ENCODE data around the gene NPTXR. TPM values are rescaled to one million over a fixed set of nuclear protein-coding genes. Genes with fewer than 3 reads are reported as not detected.

Gene NPTXR
- total and polyA plus RNA-seq, 4 donors = 0.05 to 0.45 (median 0.16) TPM

GRCh38 chr22:38871360-38872171 is 27.7 kb upstream of the NPTXR start (continued):
- no peak for TF ChIP-seq RXRA (IDR thresholded peaks at IDR 0.05)
- TF ChIP-seq SP1 (IDR thresholded peaks at IDR 0.05) = no peak

- peak overlapping the region; percentile 43 to 59 for H3K27ac ChIP-seq (ENCODE audit: low read depth in 1 of 2, low read length in 2 of 2)
- peaks cover 2 to 12% (median 5%) of the 10 kb centered on the region in 4 donors for H3K4me1 ChIP-seq (ENCODE audit: control insufficient read depth in 4 of 4, insufficient read depth in 4 of 4, low read length in 3 of 4)
- H3K36me3 ChIP-seq (ENCODE audit: control insufficient read depth in 4 of 4, insufficient read depth in 3 of 4, low read depth in 1 of 4, low read length in 3 of 4) = peaks cover 0 to 7% (median 0%) of the 10 kb centered on the region in 4 donors
- 35% methylated on average over 2 of the region's 2 CpGs for WGBS
- no peaks in the 10 kb centered on the region for H3K9me3 ChIP-seq (ENCODE audit: control insufficient read depth in 4 of 4, low read length in 3 of 4)
- DNase-seq (ENCODE audit: low spot score) = no peak
- H3K27me3 ChIP-seq (ENCODE audit: control insufficient read depth in 4 of 4, insufficient read depth in 4 of 4, low read length in 3 of 4) = no peaks in the 10 kb centered on the region
- H3K9ac ChIP-seq (ENCODE audit: low read depth in 1 of 2, low read length in 2 of 2) = no peak overlapping the region
- TF ChIP-seq RXRA (IDR thresholded peaks at IDR 0.05) = no peak
- no peak for TF ChIP-seq REST (IDR thresholded peaks at IDR 0.05)
- no peak for TF ChIP-seq SP1 (IDR thresholded peaks at IDR 0.05)
- no peak for TF ChIP-seq HNF4A (conservative IDR thresholded peaks at IDR 0.05)
- TF ChIP-seq GABPA (IDR thresholded peaks at IDR 0.05 in 1 of 2, conservative IDR thresholded peaks at IDR 0.05 in 1 of 2) = no peak
- TF ChIP-seq ZBTB33 (IDR thresholded peaks at IDR 0.05) = no peak
- TF ChIP-seq ATF3 (IDR thresholded peaks at IDR 0.05) = no peak
- TF ChIP-seq FOXA2 (IDR thresholded peaks at IDR 0.05) = no peak
- TF ChIP-seq RAD21 (IDR thresholded peaks at IDR 0.05) = no peak
- peak overlapping the region in 1 of 3 donors; percentile 82 for H3K4me3 ChIP-seq (ENCODE audit: low read depth in 1 of 3, low read length in 3 of 3)
Measured at GRCh38 chr22:38870791-38871359, 27.0 kb upstream of the NPTXR start.

- WGBS = 17% methylated on average over 12 of the region's 12 CpGs
- Histone ChIP-seq H3K36me3 (ENCODE audit: control insufficient read depth in 4 of 4, insufficient read depth in 3 of 4, low read depth in 1 of 4, low read length in 3 of 4) (peaks cover 0 to 7% (median 0%) of the 10 kb centered on the region in 4 donors), H3K27me3 (ENCODE audit: control insufficient read depth in 4 of 4, insufficient read depth in 4 of 4, low read length in 3 of 4) (no peaks in the 10 kb centered on the region), H3K27ac (ENCODE audit: low read depth in 1 of 2, low read length in 2 of 2) (peak overlapping the region; percentile 6 to 59), H3K9ac (ENCODE audit: low read depth in 1 of 2, low read length in 2 of 2) (no peak overlapping the region), H3K4me3 (ENCODE audit: low read depth in 1 of 3, low read length in 3 of 3) (no peak overlapping the region), H3K4me1 (ENCODE audit: control insufficient read depth in 4 of 4, insufficient read depth in 4 of 4, low read length in 3 of 4) (peaks cover 2 to 12% (median 7%) of the 10 kb centered on the region in 4 donors), H3K9me3 (ENCODE audit: control insufficient read depth in 4 of 4, low read length in 3 of 4) (no peaks in the 10 kb centered on the region)
- TF ChIP-seq RAD21 (IDR thresholded peaks at IDR 0.05) (peak; percentile 80 to 86), NR2F2 (IDR thresholded peaks at IDR 0.05) (no peak), ATF3 (IDR thresholded peaks at IDR 0.05) (no peak), CTCF (IDR thresholded peaks at IDR 0.05; ENCODE audit: low read depth, low read length, missing input control) (peak; percentile 74), REST (IDR thresholded peaks at IDR 0.05) (no peak)
- DNase-seq (ENCODE audit: low spot score) = peak; percentile 93
Measured at GRCh38 chr22:38870312-38870741, 26.5 kb upstream of the NPTXR start.

All from liver (tissue), 9 donors.